Loucy (cell line): ENCODE data around the gene GNA12.

Experiments
- H2AFZ ChIP-seq: fragments of 200-600 bp; sonication (generic); 2 replicates; pipeline ENCODE4 v1.6.0; 2016; ENCODE audit warnings: antibody characterized with exemption, mild to moderate bottlenecking, low read length, moderate library complexity
- H3F3A ChIP-seq: fragments of 200-600 bp; 2 replicates; pipeline ENCODE4 v1.6.0; 2016; ENCODE audit warnings: antibody characterized with exemption, low read depth, mild to moderate bottlenecking
- H3K27me3 ChIP-seq: fragments of 200-600 bp; sonication (generic); 2 replicates; pipeline ENCODE4 v1.6.1; 2014; ENCODE audit warnings: low read length, mild to moderate bottlenecking; ENCODE audit not compliant: insufficient read depth, poor library complexity, severe bottlenecking
- H3K36me3 ChIP-seq: fragments of 200-600 bp; sonication (generic); 2 replicates; pipeline ENCODE4 v1.6.1; 2016; ENCODE audit warnings: low read length; ENCODE audit not compliant: insufficient read depth
- H3K4me1 ChIP-seq: fragments of 200-600 bp; sonication (generic); 2 replicates; pipeline ENCODE4 v1.5.1; 2014; ENCODE audit warnings: low read length, mild to moderate bottlenecking; ENCODE audit not compliant: insufficient read depth, poor library complexity, severe bottlenecking
- H3K4me2 ChIP-seq: fragments of 200-600 bp; sonication (generic); 2 replicates; pipeline ENCODE4 v1.6.0; 2014; ENCODE audit warnings: antibody characterized with exemption, low read length, low read depth, mild to moderate bottlenecking; ENCODE audit not compliant: poor library complexity, severe bottlenecking
- H3K4me3 ChIP-seq: fragments of 200-600 bp; sonication (generic); 2 replicates; pipeline ENCODE4 v1.5.1; 2014; ENCODE audit warnings: low read length, mild to moderate bottlenecking, mixed read lengths; ENCODE audit not compliant: poor library complexity, severe bottlenecking
- H3K79me2 ChIP-seq: fragments of 200-600 bp; sonication (generic); 2 replicates; pipeline ENCODE4 v1.6.1; 2014; ENCODE audit warnings: low read length; ENCODE audit not compliant: insufficient read depth
- H3K9ac ChIP-seq: fragments of 200-600 bp; sonication (generic); 2 replicates; pipeline ENCODE4 v1.6.0; 2014; ENCODE audit warnings: mild to moderate bottlenecking, low read depth, low read length, moderate library complexity; ENCODE audit not compliant: poor library complexity, severe bottlenecking
- H3K9me2 ChIP-seq: fragments of 200-600 bp; sonication (generic); replicated peaks from 2 replicates; pipeline ENCODE4 v1.6.1; 2016; ENCODE audit warnings: low read depth, low read length, mixed read lengths
- H3K9me3 ChIP-seq: fragments of 200-600 bp; sonication (generic); 2 replicates; pipeline ENCODE4 v1.6.1; 2014; ENCODE audit warnings: mild to moderate bottlenecking, antibody characterized with exemption, low read length, low read depth; ENCODE audit not compliant: insufficient read depth
- H4K20me1 ChIP-seq: fragments of 200-600 bp; sonication (generic); 2 replicates; pipeline ENCODE4 v1.6.0; 2014; ENCODE audit warnings: antibody characterized with exemption, low read length, mild to moderate bottlenecking; ENCODE audit not compliant: insufficient read depth, poor library complexity, severe bottlenecking
- CTCF ChIP-seq: fragments of 200-600 bp; sonication (generic); conservative IDR thresholded peaks from 2 replicates; pipeline ENCODE4 v1.5.1; 2014; ENCODE audit warnings: mild to moderate bottlenecking, antibody characterized with exemption, low read length
- EZH2phosphoT487 ChIP-seq: fragments of 200-600 bp; IDR thresholded peaks from 2 replicates; pipeline ENCODE4 v1.6.1; 2018; ENCODE audit warnings: antibody characterized with exemption, mild to moderate bottlenecking, moderate library complexity, borderline replicate concordance

Gene GNA12

GRCh38 chr7:2761801-2762497, 82.2 kb downstream of the GNA12 start:
- Histone ChIP-seq H3K27me3 (no peaks in the 10 kb centered on the region), H3K4me2 (no peak overlapping the region), H3K79me2 (peaks cover 27% of the 10 kb centered on the region; the same call in 1 of the 2 replicates), H3K9me3 (no peaks in the 10 kb centered on the region), H4K20me1 (no peaks in the 10 kb centered on the region), H2AFZ (no peak overlapping the region), H3K9ac (no peak overlapping the region), H3K4me3 (no peak overlapping the region), H3K4me1 (peaks cover 38% of the 10 kb centered on the region), H3K9me2 (no peaks in the 10 kb centered on the region), H3F3A (no peaks in the 10 kb centered on the region), H3K36me3 (peaks cover 23% of the 10 kb centered on the region; the same call in 1 of the 2 replicates)
- no peak for TF ChIP-seq CTCF

GRCh38 chr7:2761131-2761624, 82.9 kb downstream of the GNA12 start:
- H3K36me3 ChIP-seq: peaks cover 29% of the 10 kb centered on the region; the same call in 1 of the 2 replicates
- H2AFZ ChIP-seq: no peak overlapping the region
- peaks cover 29% of the 10 kb centered on the region; the same call in 1 of the 2 replicates for H3K79me2 ChIP-seq
- H3F3A ChIP-seq: no peaks in the 10 kb centered on the region
- H3K9me3 ChIP-seq: no peaks in the 10 kb centered on the region
- no peak overlapping the region for H3K9ac ChIP-seq
- no peak overlapping the region for H3K4me3 ChIP-seq
- no peak overlapping the region for H3K4me2 ChIP-seq
- H4K20me1 ChIP-seq: no peaks in the 10 kb centered on the region
- no peaks in the 10 kb centered on the region for H3K9me2 ChIP-seq
- TF ChIP-seq EZH2phosphoT487 (no peak), CTCF (no peak)
- peaks cover 38% of the 10 kb centered on the region for H3K4me1 ChIP-seq
- no peaks in the 10 kb centered on the region for H3K27me3 ChIP-seq

GRCh38 chr7:2760098-2760889, 83.8 kb downstream of the GNA12 start:
- Histone ChIP-seq H3K36me3 (peaks cover 38% of the 10 kb centered on the region), H3F3A (no peaks in the 10 kb centered on the region), H3K9ac (peak overlapping the region; percentile 13), H3K9me2 (no peaks in the 10 kb centered on the region), H3K27me3 (no peaks in the 10 kb centered on the region), H3K4me1 (peaks cover 38% of the 10 kb centered on the region), H3K4me2 (no peak overlapping the region), H4K20me1 (no peaks in the 10 kb centered on the region), H3K79me2 (peaks cover 38% of the 10 kb centered on the region; the same call in 1 of the 2 replicates), H3K4me3 (no peak overlapping the region), H3K9me3 (peaks cover 7% of the 10 kb centered on the region; the same call in 1 of the 2 replicates), H2AFZ (no peak overlapping the region)
- peak; percentile 65 for TF ChIP-seq CTCF
- TF ChIP-seq EZH2phosphoT487: no peak
